NCI-H146 treated with DMSO at 0.1 percent for 48 hours (cell line): ENCODE measurements around the gene DDX10.
"Not testable (repeated sequence)": the region's sequence is repeated elsewhere in the genome, so short reads cannot be mapped to it uniquely, and the experiment has no call there.

ENCODE experiments used
- DNase-seq: peaks from one replicate; lab custom pipeline; 2025; ENCODE audit not compliant: unreplicated experiment; lab: John Stamatoyannopoulos, UW

Gene DDX10

DNA sequence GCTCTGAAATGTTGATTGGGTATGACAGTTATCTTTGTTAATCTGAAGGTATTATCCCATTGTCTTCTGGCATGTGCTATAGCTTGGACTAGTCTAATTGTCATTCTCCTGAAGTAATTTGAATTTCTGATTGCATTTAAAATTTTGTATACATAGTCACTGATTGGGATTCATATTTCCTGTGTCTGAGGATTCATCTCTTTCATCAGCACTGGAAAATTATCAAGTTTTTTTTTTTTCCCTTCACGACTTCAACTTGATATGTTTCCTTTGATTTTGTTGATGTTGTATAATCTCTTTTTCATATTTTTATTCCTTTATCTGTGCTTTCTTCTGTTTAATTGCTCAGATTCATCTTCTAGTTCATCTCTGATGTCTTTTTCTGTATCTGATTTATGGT, 104.1 kb downstream of the DDX10 start:
- no peak for DNase-seq

GRCh38 chr11:108774037-108774730, 109.3 kb downstream of the DDX10 start:
- no peak for DNase-seq

DNA sequence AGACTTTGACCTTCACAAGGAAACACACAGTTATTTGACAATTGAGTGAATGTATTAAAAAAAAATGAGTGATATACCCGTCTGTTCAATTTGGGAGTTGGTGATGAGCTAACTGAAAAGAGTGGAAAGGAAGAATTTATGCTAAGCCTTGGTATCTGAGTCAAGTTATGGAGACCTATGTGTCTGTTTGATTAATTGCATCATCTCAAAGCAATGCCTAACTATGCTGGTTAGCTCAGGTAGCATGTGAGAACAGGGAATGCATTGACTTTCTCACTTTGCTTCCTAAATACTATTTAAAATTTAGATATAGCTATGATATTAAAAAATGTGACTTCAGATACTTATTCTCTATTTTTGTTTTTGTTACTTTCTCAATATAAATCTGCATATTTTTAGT, 110.5 kb downstream of the DDX10 start:
- DNase-seq, result no peak

GRCh38 chr11:108779147-108779546, 114.3 kb downstream of the DDX10 start:
- not testable (repeated sequence) for DNase-seq

- DNase-seq, result no peak
Observed at GRCh38 chr11:108780119-108780518, 115.2 kb downstream of the DDX10 start.

- DNase-seq, result no peak
Observed at GRCh38 chr11:108781946-108782345, 117.1 kb downstream of the DDX10 start.

GRCh38 chr11:108786281-108786990, 121.6 kb downstream of the DDX10 start:
- no peak for DNase-seq

DNA sequence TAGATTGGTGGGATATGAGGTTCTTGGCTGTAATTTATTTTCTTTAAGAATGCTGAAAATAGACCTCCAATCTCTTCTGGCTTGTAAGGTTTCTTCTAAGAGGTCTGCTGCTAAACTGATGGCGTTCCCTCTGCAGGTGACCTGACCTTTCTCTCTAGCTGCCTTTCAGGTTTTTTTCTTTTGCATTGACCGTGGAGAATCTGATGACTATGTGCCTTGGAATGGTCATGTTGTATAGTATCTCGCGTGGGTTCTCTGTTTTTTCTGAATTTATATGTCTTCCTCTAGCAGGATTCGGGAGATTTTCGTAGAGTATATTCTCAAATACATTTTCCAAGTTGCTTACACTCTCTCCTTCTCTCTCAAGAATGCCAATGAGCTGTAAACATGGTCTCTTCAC, 122.2 kb downstream of the DDX10 start:
- DNase-seq, result no peak

- no peak for DNase-seq
Observed at GRCh38 chr11:108788565-108789199, 123.8 kb downstream of the DDX10 start.

DNA sequence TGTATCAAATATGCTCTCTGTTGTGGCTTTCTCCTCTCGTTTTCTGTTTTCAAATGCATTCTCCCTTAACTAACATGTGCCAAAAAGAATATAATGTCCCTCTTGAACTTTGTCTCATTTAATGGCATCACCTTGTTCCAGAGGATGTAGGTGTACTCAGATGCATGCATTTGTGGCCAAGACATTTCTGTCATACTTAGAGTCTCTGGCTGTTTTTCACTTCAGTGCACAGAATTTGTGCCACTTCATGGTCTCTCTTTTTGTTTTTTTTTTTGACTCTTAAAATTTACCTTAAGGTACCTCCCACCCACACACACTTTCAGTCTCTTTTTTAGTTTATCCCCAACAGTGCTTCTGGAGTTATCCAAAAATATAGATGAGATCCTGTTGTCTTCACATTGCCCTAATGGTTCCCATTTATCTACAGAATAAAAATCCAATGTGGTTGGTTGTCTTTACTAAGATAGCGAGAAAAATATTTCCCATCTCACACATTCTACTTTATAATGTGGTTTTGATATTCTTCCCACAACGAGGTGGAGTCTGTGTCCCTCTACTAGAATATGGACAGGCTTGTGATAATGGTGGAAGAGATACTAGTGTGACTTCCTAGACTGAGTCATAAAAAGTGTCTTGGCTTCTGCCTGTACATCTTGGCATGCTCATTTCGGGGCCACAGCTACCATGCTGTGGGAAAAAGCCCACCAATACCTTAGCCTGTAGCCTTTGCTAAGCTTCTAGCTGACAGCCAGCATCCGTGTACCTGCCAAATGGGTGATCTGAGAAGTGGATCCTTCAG, 125.8 kb downstream of the DDX10 start:
- no peak for DNase-seq

- DNase-seq, result no peak
Observed at GRCh38 chr11:108793138-108793537, 128.3 kb downstream of the DDX10 start.

DNA sequence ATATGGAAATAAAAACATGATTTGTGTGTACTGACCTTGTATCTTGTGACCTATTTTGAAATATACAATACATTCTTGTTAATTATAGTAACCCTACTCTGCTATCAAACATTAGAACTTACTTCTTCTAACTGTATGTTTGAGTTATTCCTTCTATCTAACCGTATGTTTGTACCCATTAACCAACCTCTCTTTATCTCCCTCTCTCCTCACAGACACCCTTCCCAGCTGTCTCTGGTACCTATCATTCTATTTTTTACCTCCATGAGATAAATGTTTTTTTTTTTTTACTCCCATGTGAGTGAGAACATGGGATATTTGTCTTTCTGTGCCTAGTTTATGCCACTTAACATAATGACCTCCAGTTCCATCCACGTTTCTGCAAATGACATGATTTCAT, 128.7 kb downstream of the DDX10 start:
- no peak for DNase-seq

DNA sequence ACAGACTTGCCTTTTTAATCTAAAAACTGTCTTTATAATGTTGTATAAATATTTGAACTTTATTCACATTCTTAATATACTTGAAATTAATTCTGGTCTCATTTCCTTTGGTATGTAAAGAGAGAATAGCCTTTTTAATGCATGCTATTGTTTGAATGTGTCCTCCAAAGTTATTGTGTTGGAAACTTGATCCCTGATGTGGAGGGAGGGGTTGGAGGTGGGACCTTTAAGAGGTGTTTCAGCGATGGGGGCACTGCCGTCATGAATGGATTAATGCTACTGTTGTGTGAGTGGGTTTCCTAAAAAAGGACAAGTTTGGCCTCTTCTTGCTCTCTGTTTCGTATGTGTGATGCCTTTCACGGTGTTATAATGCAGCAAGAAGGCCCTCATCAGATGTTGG, 131.7 kb downstream of the DDX10 start:
- no peak for DNase-seq

GRCh38 chr11:108797578-108798100, 132.8 kb downstream of the DDX10 start:
- DNase-seq, result no peak

GRCh38 chr11:108802492-108802891, 137.6 kb downstream of the DDX10 start:
- DNase-seq, result no peak

- no peak for DNase-seq
Observed at GRCh38 chr11:108803776-108804175, 138.9 kb downstream of the DDX10 start.

DNA sequence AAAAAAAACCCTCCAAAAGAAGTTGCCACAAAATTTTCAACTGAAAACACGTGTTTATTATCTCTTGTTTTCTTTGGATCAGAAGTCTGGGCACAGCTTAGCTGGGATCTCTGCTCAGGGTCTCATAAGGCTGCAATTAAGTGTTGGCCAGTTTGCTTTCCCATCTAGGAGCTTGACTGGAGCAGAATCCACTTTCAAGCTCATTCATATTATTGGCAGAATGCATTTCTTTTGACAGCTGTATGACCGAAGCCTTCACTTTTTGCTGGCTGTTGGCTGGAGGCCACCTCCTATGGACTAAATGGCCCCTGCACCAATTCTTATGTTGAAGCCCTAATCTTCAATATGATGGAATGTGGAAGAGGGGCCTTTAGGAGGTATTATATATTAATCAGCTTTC, 139.6 kb downstream of the DDX10 start:
- no peak for DNase-seq

GRCh38 chr11:108805030-108805429, 140.2 kb downstream of the DDX10 start:
- no peak for DNase-seq

- DNase-seq, result no peak
Observed at GRCh38 chr11:108807262-108807661, 142.4 kb downstream of the DDX10 start.

- no peak for DNase-seq
Observed at GRCh38 chr11:108813086-108813485, 148.2 kb downstream of the DDX10 start.

GRCh38 chr11:108817976-108818375, 153.1 kb downstream of the DDX10 start:
- no peak for DNase-seq
